Memory B cell (primary cell): ENCODE measurements around the gene EIF1AD.
A peak's percentile ranks its signal among the peaks of the same experiment; 100 is the strongest.

Experiments used
- ATAC-seq: fragments of 150-1000 bp; cut with Tn5 transposase; 2 replicates; pipeline ENCODE4 v1.10.0; 2021; ENCODE audit warnings: low read depth, mild to moderate bottlenecking, moderate library complexity
- DNase-seq, 2 donors: peaks; one replicate each; pipeline ENCODE4 v3.0.0; 2022; ENCODE audit warnings: low spot score in 2 of 2
- H3K27ac Mint-ChIP-seq: one replicate; pipeline ENCODE4 v1.8.0; 2022; ENCODE audit warnings: mild to moderate bottlenecking, moderate library complexity, mixed read lengths
- H3K27me3 Mint-ChIP-seq: one replicate; pipeline ENCODE4 v1.8.0; 2022; ENCODE audit warnings: mixed read lengths
- H3K36me3 Mint-ChIP-seq: one replicate; pipeline ENCODE4 v1.8.0; 2022; ENCODE audit warnings: mild to moderate bottlenecking, mixed read lengths
- H3K4me1 Mint-ChIP-seq: one replicate; pipeline ENCODE4 v1.8.0; 2022; ENCODE audit warnings: mixed read lengths
- H3K4me3 Mint-ChIP-seq: one replicate; pipeline ENCODE4 v1.8.0; 2022; ENCODE audit warnings: mild to moderate bottlenecking, moderate library complexity, mixed read lengths
- H3K9me3 Mint-ChIP-seq: one replicate; pipeline ENCODE4 v1.8.0; 2022; ENCODE audit warnings: mixed read lengths

EIF1AD gene

DNA sequence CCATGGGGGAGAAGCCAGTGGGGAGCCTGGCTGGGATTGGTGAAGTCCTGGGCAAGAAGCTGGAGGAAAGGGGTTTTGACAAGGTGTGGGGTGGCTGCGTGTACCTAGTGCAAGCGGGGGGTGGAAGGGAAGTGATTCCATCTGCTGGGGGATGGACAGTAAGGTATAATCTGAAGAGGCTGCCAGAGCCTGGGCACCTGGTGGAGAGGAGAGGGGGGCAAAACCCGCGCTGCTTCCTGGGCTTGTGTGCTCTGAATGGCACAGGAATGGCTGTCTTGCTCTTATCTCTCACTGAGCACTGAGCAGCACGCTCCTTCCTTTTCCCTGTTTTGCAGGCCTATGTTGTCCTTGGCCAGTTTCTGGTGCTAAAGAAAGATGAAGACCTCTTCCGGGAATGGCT, 1.3 kb upstream of the EIF1AD start:
- no peaks in the 10 kb centered on the region for H3K27me3 Mint-ChIP-seq
- no peak for ATAC-seq
- no peaks in the 10 kb centered on the region for H3K9me3 Mint-ChIP-seq
- H3K36me3 Mint-ChIP-seq: peaks cover 16% of the 10 kb centered on the region
- H3K27ac Mint-ChIP-seq: peak overlapping the region; percentile 99
- no peak for DNase-seq
- H3K4me3 Mint-ChIP-seq: peak overlapping the region; percentile 95
- peaks cover 14% of the 10 kb centered on the region for H3K4me1 Mint-ChIP-seq

DNA sequence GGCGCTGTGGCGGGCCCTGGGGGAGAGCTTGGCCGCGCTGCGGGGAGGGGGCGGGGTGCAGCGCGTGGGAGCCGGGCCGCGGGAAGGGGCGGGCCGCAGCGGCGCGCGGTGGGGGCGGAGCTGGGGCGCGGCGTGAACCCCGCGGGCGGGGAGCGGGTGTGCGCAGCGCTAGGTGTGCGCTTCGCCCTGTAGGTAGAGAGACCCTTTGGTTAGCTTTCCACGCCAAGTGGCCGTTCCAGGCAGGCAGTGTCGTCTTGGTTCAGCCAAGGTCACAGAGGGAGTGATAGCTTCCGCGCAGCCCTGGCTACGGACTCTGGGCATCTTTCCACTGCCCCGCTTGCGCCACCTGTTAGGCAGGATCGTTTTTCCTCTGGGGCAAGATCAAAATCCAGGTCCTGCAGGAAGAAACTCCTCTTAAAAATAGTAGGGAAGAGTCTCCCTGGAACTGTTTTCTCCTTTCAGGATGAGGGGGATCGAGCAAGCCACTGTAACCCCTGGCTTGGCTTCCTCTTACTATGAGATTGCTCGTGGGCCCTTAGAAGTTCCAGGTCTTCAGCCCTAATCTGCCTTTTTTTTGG, 780 bp upstream of the EIF1AD start:
- H3K36me3 Mint-ChIP-seq: peaks cover 20% of the 10 kb centered on the region
- no peak for DNase-seq
- no peaks in the 10 kb centered on the region for H3K9me3 Mint-ChIP-seq

DNA sequence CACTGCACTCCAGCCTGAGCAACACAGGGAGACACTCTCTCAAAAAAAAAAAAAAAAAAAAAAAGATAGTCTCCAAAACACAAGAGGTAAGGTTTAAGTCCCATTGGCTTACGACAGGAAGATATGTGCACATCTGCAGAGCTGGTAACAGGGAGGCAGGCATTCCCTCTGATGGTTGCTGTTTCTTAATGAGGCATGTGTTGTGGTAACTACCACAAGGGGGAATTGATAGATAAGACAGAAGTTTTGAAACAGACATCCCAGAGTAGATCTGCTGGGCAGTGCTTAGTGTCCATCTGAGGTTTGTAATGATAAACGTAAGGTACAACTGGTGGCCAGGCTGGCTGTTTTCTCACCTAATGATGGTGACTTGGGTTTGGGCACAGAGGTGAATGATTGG, 4.7 kb downstream of the EIF1AD start:
- Mint-ChIP-seq H3K9me3 (no peaks in the 10 kb centered on the region), H3K4me3 (peak overlapping the region; percentile 24), H3K27ac (peak overlapping the region; percentile 64), H3K36me3 (peaks cover 25% of the 10 kb centered on the region), H3K4me1 (peaks cover 17% of the 10 kb centered on the region), H3K27me3 (no peaks in the 10 kb centered on the region)
- ATAC-seq (no peak), DNase-seq (no peak)

More for the DNA sequence above, 780 bp upstream of the EIF1AD start:
- Mint-ChIP-seq H3K27me3 (no peaks in the 10 kb centered on the region), H3K27ac (peak overlapping the region; percentile 99), H3K4me1 (peaks cover 15% of the 10 kb centered on the region), H3K4me3 (peak overlapping the region; percentile 95)
- peak; percentile 68 for ATAC-seq

DNA sequence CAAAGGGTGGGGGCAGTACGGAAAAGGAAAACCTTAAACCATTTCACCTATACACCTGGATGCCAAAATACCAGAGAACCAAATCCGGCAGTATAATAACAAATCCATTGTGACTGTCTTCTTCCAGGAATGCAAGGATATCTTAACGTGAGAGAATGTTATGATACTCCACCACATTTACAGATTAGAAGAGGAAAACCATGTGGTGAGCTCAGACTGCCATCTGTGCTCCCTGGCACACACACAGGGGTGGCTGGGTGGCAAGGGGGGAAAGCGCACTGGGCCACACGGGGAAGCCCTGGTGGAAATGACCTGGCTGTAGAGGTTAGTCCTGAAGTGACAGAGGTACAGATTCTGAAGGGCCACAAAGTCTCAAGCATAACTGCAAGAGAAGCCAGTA, 9.9 kb downstream of the EIF1AD start:
- ATAC-seq: no peak
- Mint-ChIP-seq H3K27ac (no peak overlapping the region), H3K4me3 (no peak overlapping the region), H3K9me3 (no peaks in the 10 kb centered on the region), H3K27me3 (no peaks in the 10 kb centered on the region), H3K4me1 (peaks cover 11% of the 10 kb centered on the region), H3K36me3 (peaks cover 10% of the 10 kb centered on the region)
- no peak for DNase-seq

DNA sequence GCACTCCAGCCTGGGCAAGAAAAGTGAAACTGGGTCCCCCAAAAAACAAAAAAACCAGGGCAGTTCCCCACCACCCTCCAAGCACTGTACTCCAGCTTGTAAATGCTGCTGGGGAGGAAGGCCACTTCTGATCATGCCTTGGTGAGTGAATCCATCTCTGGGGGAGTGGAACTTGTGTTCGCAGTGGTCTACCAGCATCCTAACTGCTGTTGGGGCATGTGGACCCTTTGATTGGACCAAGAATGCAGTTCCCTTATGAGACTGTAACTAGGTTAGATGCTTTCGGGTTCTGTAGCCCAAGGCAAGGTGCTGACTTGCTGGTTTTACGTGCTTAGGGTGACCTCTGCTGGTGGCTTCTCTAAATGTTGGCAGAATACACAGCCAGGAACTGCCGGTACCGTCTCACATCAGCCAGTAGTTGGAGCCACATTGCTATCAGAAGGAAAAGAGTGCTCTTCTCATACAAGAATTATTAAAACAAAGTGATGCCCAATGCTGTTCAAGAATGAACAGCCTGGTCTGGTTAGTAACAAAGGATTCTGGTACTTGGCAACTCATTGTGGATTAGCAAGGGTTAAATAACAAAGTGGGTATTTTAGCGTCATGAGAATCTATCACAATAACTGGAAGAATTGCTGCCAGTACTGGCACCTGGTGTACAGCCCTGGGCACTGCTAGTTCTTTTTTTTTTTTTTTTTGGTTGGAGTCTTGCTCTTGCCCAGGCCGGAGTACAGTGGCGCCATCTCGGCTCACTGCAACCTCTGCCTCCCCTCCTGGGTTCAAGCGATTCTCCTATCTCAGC, 13.0 kb downstream of the EIF1AD start:
- Mint-ChIP-seq H3K4me3 (no peak overlapping the region), H3K4me1 (peaks cover 5% of the 10 kb centered on the region), H3K9me3 (no peaks in the 10 kb centered on the region), H3K27ac (peak overlapping the region; percentile 87), H3K36me3 (peaks cover 7% of the 10 kb centered on the region), H3K27me3 (no peaks in the 10 kb centered on the region)
- peak; percentile 86 to 93 for DNase-seq
- peak; percentile 95 for ATAC-seq

DNA sequence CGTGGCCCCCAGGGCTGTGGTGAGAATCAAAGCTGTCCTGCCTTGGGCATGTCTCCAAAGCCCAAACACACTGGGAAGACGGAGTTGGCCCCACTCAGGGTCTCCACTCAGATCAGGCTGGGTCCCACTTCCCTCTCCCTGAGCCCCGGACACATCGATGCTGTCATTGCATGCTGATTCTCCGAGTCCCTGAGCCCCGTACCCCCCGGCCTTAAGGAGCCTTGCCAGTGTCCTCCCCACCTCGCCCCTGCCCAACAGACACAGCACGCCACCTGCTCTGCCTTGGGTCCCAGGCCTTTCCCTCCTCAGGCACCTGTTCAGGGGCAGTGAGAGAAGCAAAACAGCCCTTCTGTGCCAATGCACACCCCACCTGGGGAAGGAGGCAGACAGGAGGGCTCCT, 14.6 kb downstream of the EIF1AD start:
- DNase-seq (no peak), ATAC-seq (no peak)
- no peaks in the 10 kb centered on the region for H3K27me3 Mint-ChIP-seq
- peaks cover 5% of the 10 kb centered on the region for H3K4me1 Mint-ChIP-seq
- H3K9me3 Mint-ChIP-seq: no peaks in the 10 kb centered on the region
- H3K27ac Mint-ChIP-seq: no peak overlapping the region
- peaks cover 7% of the 10 kb centered on the region for H3K36me3 Mint-ChIP-seq
- H3K4me3 Mint-ChIP-seq: no peak overlapping the region

DNA sequence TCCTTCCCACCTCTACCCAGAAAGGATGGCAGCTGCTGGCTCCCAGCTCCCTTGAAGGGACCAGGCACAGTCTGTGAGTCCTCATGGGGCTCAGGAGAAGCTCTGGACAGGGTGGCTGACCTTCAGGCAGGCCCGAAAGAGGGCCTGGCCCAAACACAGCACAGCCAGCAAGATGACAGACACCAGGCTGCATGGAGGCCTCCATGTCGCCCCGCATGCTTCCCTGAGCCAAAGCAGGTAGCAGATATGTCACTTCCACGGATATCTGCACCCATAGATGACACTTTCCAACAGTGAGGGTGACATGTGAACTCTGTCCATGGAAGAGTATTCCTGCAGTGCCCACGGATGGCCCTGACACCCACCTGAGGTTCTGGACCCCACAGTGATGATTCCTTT, 18.4 kb downstream of the EIF1AD start:
- ATAC-seq (no peak), DNase-seq (no peak)
- Mint-ChIP-seq H3K4me3 (no peak overlapping the region), H3K9me3 (no peaks in the 10 kb centered on the region), H3K27ac (no peak overlapping the region), H3K4me1 (no peaks in the 10 kb centered on the region), H3K36me3 (peaks cover 6% of the 10 kb centered on the region), H3K27me3 (no peaks in the 10 kb centered on the region)

DNA sequence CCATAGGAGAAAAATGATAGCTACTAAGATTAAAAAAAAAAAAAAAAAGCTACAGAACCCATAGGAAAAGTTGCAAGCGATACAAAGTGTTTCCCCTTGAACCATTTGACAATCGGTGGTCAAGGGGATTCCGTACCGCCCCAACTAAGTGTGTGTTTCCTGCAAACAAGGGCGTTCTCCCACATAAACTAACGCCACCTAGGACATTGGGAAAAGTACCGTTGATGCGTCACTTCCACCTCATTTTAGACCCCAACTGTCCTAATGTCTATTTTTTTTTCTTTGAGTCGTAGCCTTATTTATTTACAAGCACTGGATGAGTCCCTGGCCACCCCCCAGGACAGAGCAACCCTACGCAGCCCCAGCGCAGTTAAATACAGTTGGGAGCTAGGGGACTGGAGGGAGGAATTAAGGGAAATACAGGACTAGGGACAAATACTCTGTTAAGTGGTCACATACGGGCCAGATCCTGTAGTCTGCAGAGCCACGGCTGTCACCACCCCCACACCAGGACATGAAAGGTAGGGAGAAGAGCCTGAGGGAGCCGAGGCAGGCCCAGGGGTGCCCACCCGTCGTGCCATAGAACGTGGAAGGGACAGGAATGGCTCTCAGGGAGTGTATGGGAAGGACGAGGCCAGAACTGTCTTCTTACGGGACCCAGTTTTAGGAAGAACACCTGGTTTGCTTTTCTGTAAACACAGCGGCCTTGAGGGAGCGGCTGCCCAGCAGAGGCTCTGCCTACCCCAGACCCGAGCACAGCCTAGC, 19.0 kb downstream of the EIF1AD start:
- Mint-ChIP-seq H3K27ac (no peak overlapping the region), H3K36me3 (peaks cover 9% of the 10 kb centered on the region), H3K27me3 (no peaks in the 10 kb centered on the region), H3K9me3 (no peaks in the 10 kb centered on the region), H3K4me3 (no peak overlapping the region), H3K4me1 (no peaks in the 10 kb centered on the region)
- DNase-seq (no peak), ATAC-seq (no peak)

DNA sequence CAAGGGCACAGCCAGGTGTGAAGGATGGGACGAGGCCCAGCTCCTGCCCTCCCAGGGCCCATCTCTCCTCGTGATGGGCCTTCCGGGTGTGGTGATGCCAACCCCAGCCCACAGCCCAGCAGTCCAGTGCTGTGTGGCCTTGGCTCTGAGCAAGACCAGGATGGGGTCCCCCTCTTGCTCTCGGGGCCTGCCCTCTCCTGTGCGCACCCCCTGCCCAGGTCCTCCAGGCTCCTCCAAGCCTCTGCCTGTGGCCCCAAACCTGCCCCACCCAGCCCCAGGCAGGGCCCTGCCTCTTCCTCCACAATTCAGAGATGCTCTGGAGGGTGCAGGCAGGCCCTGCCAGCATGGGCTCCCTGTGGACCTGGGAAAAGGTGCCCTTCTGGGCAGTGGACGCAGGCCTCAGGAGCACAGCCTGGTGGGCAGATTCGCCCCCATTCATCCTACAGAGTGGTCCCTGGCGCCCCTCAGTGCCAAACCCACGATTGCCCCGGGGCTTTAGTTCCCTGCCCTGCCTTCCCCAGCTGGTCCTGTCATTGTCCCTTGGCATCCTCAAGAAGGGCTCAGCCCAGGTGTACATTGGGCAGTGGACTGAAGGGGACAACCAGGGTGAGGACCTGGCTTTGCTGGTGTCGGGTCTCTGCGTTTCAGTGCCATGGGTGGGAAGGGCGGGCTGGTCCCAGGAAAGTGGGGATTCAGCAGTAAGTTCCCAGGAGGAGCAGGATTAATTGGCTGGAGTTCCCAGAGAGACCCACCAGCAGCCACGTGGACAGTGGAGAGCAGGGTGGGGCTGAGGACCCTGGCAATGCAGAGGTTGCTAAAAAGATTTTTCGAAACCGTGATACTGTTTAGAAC, 19.8 kb downstream of the EIF1AD start:
- ATAC-seq (no peak), DNase-seq (no peak)
- Mint-ChIP-seq H3K4me1 (no peaks in the 10 kb centered on the region), H3K27ac (no peak overlapping the region), H3K4me3 (no peak overlapping the region), H3K27me3 (no peaks in the 10 kb centered on the region), H3K36me3 (peaks cover 12% of the 10 kb centered on the region), H3K9me3 (no peaks in the 10 kb centered on the region)

DNA sequence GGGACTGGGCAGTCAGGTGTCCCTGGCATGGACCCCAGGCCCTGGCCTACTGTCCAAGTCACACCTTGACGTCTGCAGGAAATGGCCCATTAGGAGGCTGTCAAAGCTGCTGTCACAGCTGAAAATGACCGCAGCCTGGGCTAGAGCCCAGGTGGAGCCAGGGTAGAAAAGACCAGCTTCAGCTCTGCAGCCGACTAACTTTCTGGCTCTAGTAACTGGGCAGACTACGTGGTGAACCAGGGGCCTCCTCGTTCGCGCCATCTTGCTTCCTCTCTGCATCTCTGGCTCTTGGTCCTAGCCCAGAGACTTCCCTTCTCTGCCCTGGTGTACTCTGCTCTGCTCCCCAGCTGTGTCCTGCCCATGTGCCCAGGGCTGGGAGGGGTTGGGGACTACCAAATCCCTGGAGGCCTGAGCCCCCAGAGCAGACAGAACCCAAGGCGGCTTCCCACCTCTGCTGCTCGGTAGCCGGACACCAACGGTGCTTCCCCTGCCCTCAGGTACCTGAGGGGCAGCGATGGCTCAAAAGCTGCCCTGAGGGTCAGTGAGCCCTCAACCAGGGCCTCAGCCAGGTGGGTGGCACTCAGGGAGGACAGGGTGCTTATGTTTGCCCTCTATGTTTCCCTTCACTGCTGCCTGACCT, 20.7 kb downstream of the EIF1AD start:
- Mint-ChIP-seq H3K9me3 (no peaks in the 10 kb centered on the region), H3K4me3 (no peak overlapping the region), H3K4me1 (no peaks in the 10 kb centered on the region), H3K27ac (no peak overlapping the region), H3K36me3 (peaks cover 15% of the 10 kb centered on the region), H3K27me3 (no peaks in the 10 kb centered on the region)
- DNase-seq (no peak), ATAC-seq (no peak)

DNA sequence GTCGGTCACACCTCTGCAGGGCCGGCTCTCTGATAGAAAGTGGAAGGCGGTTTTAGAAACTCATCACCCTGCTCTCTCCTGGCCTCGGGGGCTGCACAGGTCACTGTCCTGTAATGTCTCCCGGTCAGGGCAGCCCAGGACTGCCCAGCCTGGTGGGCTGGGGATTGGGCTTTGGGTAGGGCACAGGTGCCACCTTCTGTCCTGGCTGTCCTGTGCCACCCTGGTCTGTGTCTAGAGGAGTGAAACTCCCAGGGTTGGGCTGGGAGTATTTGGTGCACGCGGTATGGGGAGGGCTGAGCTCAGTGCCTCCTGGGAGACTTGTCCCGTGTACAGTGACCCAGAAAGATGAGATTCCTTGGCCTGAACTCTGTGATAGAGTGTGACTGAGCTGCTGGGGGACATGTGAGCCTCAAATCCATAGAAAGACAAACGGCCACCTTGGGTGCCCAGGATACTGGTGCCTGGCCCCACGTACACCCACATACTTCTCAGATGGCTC, 22.6 kb downstream of the EIF1AD start:
- H3K4me1 Mint-ChIP-seq: no peaks in the 10 kb centered on the region
- ATAC-seq (no peak), DNase-seq (no peak)
- peaks cover 21% of the 10 kb centered on the region for H3K36me3 Mint-ChIP-seq
- H3K4me3 Mint-ChIP-seq: no peak overlapping the region
- no peaks in the 10 kb centered on the region for H3K27me3 Mint-ChIP-seq
- H3K27ac Mint-ChIP-seq: no peak overlapping the region
- H3K9me3 Mint-ChIP-seq: no peaks in the 10 kb centered on the region

DNA sequence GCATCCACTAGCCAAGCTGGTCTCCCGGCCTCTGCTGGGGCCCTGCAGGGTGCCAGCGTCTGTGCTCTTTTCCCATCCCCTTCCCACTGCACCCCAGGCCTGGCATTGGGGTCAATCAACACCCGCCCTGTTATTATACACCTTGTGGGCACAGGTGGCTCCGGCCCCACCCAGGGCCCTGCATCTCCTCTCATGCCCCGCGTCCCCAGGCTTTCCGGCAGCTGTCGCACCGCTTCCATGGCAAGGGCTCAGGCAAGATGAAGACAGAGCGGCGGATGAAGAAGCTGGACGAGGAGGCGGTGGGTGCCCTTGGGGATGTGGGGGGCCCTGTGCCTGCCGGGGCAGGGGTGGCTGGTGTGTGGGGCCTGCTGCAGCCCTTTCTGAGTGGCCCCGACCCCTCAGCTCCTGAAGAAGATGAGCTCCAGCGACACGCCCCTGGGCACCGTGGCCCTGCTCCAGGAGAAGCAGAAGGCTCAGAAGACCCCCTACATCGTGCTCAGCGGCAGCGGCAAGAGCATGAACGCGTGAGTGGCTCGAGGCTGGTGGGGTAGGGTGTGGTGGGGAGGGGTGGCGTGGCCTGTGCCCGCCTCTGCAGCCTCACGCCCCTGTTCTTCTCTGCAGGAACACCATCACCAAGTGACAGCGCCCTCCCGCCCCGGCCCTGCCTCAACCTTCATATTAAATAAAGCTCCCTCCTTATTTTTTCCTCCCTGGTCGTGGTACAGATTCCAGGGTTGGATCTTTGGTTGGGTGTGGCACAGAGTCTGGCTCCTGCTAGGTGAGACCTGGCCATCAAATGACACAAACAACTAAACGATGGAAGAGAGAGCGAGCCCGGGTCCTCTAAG, 23.3 kb downstream of the EIF1AD start:
- ATAC-seq: no peak
- Mint-ChIP-seq H3K4me3 (no peak overlapping the region), H3K36me3 (peaks cover 21% of the 10 kb centered on the region), H3K4me1 (no peaks in the 10 kb centered on the region), H3K27me3 (no peaks in the 10 kb centered on the region), H3K9me3 (no peaks in the 10 kb centered on the region), H3K27ac (no peak overlapping the region)
- DNase-seq: no peak
